ENCODE measurements around the gene OR2V2.
"Not testable (repeated sequence)": the region's sequence is repeated elsewhere in the genome, so short reads cannot be mapped to it uniquely, and the experiment has no call there.

OR2V2 gene

DNA sequence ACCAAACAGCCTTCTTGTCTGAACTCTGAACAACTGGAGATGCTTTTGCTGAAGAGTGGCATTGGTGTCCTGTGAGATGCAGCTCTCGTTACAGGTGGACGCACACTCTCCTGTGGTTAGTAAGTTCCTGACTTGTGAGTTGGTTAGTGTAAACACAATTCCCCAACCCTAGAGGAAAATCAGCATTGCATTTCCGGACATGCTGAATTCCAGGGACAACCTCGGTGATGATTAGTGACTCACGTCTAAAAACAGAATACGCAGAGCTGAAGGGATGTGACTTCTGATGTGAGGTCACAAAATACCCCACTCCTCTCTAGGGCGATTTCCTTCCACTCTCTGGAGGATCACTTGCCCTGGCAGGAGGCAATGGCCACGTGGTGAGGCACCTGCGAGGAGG is 5.0 kb downstream of the OR2V2 start:
- H3K4me3 Mint-ChIP-seq: no peak overlapping the region
- H3K36me3 Mint-ChIP-seq: no peaks in the 10 kb centered on the region
- peaks cover 27% of the 10 kb centered on the region for H3K27me3 Mint-ChIP-seq
- H3K4me1 Mint-ChIP-seq: peaks cover 5% of the 10 kb centered on the region
- H3K27ac Mint-ChIP-seq: no peak overlapping the region
- no peaks in the 10 kb centered on the region for H3K9me3 Mint-ChIP-seq

GRCh38 chr5:181153814-181154213 is 6.4 kb downstream of the OR2V2 start:
- Mint-ChIP-seq H3K27me3 (peaks cover 19% of the 10 kb centered on the region), H3K4me1 (peaks cover 5% of the 10 kb centered on the region), H3K4me3 (no peak overlapping the region), H3K9me3 (no peaks in the 10 kb centered on the region), H3K36me3 (no peaks in the 10 kb centered on the region), H3K27ac (no peak overlapping the region)

DNA sequence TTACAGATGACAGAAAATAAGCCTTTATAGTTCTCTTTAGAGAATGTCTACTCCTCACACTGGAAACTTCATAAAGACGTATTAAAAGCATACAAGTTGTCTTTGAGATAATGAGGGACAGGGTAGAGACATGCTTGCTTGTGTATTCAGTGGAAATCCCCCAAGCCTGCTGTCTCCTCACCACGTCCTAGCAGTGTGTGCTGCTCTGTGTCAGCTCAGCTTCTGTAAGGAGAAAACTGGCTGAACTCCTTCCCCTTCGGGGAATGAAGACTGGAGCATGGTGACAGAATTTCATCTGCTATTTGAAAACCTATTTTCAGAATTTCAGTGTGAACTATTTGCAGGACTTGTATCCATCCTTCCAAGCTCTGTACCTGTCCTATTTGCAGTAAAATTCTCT is 9.4 kb downstream of the OR2V2 start:
- H3K9me3 Mint-ChIP-seq: no peaks in the 10 kb centered on the region
- peaks cover 15% of the 10 kb centered on the region for H3K4me1 Mint-ChIP-seq
- peaks cover 6% of the 10 kb centered on the region for H3K27me3 Mint-ChIP-seq
- H3K27ac Mint-ChIP-seq: no peak overlapping the region
- H3K36me3 Mint-ChIP-seq: no peaks in the 10 kb centered on the region
- no peak overlapping the region for H3K4me3 Mint-ChIP-seq

- Mint-ChIP-seq H3K4me3 (no peak overlapping the region), H3K9me3 (no peaks in the 10 kb centered on the region), H3K36me3 (peaks cover 2% of the 10 kb centered on the region), H3K4me1 (peaks cover 18% of the 10 kb centered on the region), H3K27ac (no peak overlapping the region), H3K27me3 (peaks cover 6% of the 10 kb centered on the region)
Observed at GRCh38 chr5:181158869-181159268, 11.5 kb downstream of the OR2V2 start.

GRCh38 chr5:181159286-181160151 is 12.1 kb downstream of the OR2V2 start:
- peaks cover 16% of the 10 kb centered on the region for H3K4me1 Mint-ChIP-seq
- H3K4me3 Mint-ChIP-seq: peak overlapping the region; percentile 66
- no peaks in the 10 kb centered on the region for H3K9me3 Mint-ChIP-seq
- peaks cover 2% of the 10 kb centered on the region for H3K36me3 Mint-ChIP-seq
- H3K27ac Mint-ChIP-seq: peak overlapping the region; percentile 84
- H3K27me3 Mint-ChIP-seq: peaks cover 7% of the 10 kb centered on the region

DNA sequence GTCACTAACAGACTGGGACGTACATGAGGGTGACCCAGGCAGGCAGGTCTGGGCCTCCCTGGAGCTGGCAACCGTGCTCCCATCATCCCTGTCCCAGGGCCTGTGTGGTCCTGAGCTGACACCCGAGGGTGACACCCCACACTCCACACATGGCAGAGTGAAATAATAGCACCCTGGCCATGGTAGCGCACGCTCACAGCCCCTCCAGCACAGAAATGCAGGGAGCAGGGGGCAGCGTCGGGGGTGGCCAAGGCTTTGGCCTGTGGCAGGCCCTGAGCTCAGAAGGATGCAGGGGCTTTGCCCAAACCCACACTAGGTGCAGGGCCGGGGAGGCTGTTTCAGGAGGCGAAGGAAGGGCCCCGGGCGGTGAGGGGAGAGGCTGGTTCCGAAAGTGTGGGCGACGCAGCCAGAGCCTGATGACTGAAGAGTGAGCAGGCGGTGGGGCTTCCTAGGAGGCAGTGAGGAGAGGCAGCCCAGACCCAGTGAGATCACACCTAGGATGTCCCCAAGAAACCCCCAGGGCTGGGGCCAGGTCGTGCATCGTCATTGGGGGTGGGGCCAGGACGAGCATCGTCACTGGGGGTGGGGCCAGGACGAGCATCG is 12.9 kb downstream of the OR2V2 start:
- Mint-ChIP-seq H3K36me3 (peaks cover 2% of the 10 kb centered on the region), H3K9me3 (no peaks in the 10 kb centered on the region), H3K27ac (peak overlapping the region; percentile 70), H3K4me1 (peaks cover 18% of the 10 kb centered on the region), H3K27me3 (peaks cover 8% of the 10 kb centered on the region), H3K4me3 (peak overlapping the region; percentile 47)

DNA sequence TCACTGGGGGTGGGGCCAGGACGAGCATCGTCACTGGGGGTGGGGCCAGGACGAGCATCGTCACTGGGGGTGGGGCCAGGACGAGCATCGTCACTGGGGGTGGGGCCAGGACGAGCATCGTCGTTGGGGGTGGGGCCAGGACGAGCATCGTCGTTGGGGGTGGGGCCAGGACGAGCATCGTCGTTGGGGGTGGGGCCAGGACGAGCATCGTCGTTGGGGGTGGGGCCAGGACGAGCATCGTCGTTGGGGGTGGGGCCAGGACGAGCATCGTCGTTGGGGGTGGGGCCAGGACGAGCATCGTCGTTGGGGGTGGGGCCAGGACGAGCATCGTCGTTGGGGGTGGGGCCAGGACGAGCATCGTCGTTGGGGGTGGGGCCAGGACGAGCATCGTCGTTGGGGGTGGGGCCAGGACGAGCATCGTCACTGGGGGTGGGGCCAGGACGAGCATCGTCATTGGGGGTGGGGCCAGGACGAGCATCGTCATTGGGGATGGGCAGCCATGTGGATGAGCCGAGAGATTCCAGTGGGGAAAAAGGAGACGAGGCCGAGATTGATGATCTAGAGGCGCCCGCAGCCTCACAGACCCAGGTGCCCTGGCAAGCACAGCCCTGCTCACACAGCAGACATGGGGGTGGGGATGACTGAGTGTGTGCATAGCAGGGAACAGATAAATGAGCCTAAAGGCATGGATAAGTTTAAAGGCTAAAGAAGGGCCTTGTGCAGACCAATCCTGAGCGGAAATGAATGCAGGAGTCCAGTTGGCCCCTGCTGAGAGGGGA is 13.6 kb downstream of the OR2V2 start:
- H3K4me1 Mint-ChIP-seq: peaks cover 22% of the 10 kb centered on the region
- not testable (repeated sequence) for H3K9me3 Mint-ChIP-seq, H3K36me3 Mint-ChIP-seq
- peak overlapping the region; percentile 70 for H3K27ac Mint-ChIP-seq
- peak overlapping the region; percentile 63 for H3K4me3 Mint-ChIP-seq
- peaks cover 14% of the 10 kb centered on the region for H3K27me3 Mint-ChIP-seq

DNA sequence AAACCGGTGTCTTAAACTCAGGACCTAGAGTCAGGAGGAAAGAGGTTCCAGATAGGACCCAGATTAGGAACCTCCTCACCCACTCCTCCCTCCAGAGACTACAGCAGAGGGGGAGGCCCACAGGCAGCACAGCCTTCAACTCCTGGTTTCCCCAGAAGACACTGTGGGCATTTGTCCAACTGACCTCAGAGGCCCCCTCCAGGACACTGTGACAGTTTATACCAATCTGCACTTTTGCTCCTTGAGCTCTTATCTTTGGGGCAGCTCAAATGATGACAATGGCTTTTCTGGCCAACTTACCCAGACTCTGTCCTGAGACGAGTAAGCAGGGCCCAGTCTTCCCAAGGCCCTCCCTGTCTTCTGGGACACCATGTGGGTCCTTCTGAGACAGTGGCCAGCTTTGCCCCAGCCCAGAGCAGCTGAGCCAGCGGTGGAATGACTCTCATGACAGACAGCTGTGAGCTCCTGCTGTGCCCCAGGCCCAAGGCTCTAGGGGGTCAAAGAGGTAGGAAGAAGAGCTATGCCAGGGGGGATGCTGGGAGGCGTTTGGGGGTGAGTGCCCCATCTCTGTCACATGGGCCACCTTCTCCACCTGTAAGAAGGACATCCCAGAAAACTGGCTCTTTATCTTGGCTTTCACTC is 14.3 kb downstream of the OR2V2 start:
- Mint-ChIP-seq H3K9me3 (no peaks in the 10 kb centered on the region), H3K36me3 (peaks cover 2% of the 10 kb centered on the region), H3K27ac (peak overlapping the region; percentile 70), H3K27me3 (peaks cover 20% of the 10 kb centered on the region), H3K4me3 (peak overlapping the region; percentile 63), H3K4me1 (peaks cover 29% of the 10 kb centered on the region)

DNA sequence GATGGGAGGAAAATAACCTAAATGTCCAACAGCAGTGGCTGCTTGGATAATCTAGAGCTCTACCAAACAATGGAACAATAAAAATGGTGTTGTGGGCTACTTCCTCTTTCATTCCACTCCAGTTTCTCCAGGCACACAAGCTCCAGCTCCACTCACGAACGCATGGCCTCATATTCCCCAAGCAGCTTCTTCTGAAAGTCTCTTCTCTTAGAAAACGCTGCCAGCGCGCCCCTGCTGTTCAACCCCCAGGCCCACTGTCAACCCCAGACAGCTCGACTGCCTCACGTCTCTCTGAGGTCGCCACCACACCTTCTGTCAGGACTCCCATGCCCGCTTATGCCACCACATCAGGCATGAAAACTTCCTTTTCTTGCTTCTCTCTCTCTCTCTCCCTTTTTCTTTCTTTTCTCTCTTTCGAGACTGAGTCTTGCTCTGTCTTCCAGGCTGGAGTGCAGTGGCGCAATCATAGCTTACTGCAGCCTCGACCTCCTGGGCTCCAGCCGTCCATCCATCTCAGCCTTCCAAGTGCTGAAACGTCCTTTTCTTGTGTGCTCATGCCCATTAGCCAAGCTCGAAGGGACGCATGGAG is 16.2 kb downstream of the OR2V2 start:
- peak overlapping the region; percentile 73 for H3K27ac Mint-ChIP-seq
- peaks cover 38% of the 10 kb centered on the region for H3K4me1 Mint-ChIP-seq
- H3K4me3 Mint-ChIP-seq: peak overlapping the region; percentile 71
- peaks cover 2% of the 10 kb centered on the region for H3K36me3 Mint-ChIP-seq
- no peaks in the 10 kb centered on the region for H3K9me3 Mint-ChIP-seq
- peaks cover 34% of the 10 kb centered on the region for H3K27me3 Mint-ChIP-seq

DNA sequence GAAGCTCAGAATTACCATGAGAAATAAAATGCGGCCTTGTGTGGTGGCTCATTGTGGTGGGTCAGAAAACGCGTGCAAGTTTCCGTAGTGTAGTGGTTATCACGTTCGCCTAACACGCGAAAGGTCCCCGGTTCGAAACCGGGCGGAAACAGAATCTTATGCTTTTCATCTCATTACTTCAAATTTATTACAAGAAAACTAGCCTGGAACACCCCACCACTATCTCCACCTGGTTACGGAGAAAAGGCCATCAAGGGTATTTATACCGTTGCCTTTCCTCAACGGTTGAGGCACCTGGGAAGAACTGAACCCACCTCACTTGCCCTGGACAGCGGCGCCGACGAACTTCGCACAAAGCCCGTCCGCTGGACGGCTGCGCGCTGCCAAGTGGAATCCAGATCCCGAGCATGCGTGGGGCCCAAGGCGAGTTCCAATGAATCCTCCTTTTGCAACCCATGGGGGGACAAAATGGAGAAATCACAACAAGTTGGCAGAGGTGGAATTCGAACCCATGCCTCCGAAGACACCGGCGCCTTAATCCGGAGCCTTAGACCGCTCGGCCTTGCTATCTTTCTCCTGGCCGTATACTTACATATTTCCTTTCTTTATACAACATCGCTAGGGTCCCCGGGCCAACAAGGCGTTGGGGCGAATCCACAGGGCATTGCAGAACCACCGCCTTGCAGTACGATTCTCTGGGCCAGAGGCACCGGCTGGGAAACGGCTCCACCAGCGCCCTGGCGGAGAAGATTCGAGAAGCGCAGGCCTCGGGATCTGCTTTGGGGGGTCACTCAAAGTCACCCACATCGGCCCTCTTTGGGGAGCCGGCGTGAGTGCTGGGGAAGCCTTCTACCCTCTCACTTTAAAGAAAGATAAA is 16.9 kb downstream of the OR2V2 start:
- Mint-ChIP-seq H3K27ac (peak overlapping the region; percentile 73), H3K36me3 (peaks cover 6% of the 10 kb centered on the region), H3K4me1 (peaks cover 41% of the 10 kb centered on the region), H3K9me3 (no peaks in the 10 kb centered on the region), H3K4me3 (peak overlapping the region; percentile 71), H3K27me3 (peaks cover 38% of the 10 kb centered on the region)

GRCh38 chr5:181166812-181167733 is 19.7 kb downstream of the OR2V2 start:
- Mint-ChIP-seq H3K27me3 (peaks cover 47% of the 10 kb centered on the region), H3K9me3 (no peaks in the 10 kb centered on the region), H3K4me1 (peaks cover 47% of the 10 kb centered on the region), H3K36me3 (peaks cover 6% of the 10 kb centered on the region), H3K4me3 (no peak overlapping the region), H3K27ac (peak overlapping the region; percentile 51)

GRCh38 chr5:181167814-181168488 is 20.6 kb downstream of the OR2V2 start:
- H3K36me3 Mint-ChIP-seq: peaks cover 6% of the 10 kb centered on the region
- no peak overlapping the region for H3K4me3 Mint-ChIP-seq
- peaks cover 53% of the 10 kb centered on the region for H3K27me3 Mint-ChIP-seq
- peak overlapping the region; percentile 30 for H3K27ac Mint-ChIP-seq
- H3K9me3 Mint-ChIP-seq: no peaks in the 10 kb centered on the region
- peaks cover 51% of the 10 kb centered on the region for H3K4me1 Mint-ChIP-seq

GRCh38 chr5:181168595-181169118 is 21.3 kb downstream of the OR2V2 start:
- peaks cover 59% of the 10 kb centered on the region for H3K27me3 Mint-ChIP-seq
- H3K4me3 Mint-ChIP-seq: peak overlapping the region; percentile 60
- peaks cover 55% of the 10 kb centered on the region for H3K4me1 Mint-ChIP-seq
- peak overlapping the region; percentile 87 for H3K27ac Mint-ChIP-seq
- peaks cover 6% of the 10 kb centered on the region for H3K36me3 Mint-ChIP-seq
- H3K9me3 Mint-ChIP-seq: no peaks in the 10 kb centered on the region

Data from activated naive CD4-positive, alpha-beta T cell treated with anti-CD3 and anti-CD28 coated beads, Interleukin-2, amount 50 U/mL, for 24 hours (primary cell).